Germinal center (tissue), 1 donor: ENCODE results near the gene DNAJC11.
"Not testable (repeated sequence)": the region's sequence is repeated elsewhere in the genome, so short reads cannot be mapped to it uniquely, and the experiment has no call there.

Source experiments
- DNase-seq: peaks from one replicate; pipeline ENCODE4 v3.0.0; 2012; ENCODE audit warnings: mixed read lengths, low spot score

Gene DNAJC11

DNA sequence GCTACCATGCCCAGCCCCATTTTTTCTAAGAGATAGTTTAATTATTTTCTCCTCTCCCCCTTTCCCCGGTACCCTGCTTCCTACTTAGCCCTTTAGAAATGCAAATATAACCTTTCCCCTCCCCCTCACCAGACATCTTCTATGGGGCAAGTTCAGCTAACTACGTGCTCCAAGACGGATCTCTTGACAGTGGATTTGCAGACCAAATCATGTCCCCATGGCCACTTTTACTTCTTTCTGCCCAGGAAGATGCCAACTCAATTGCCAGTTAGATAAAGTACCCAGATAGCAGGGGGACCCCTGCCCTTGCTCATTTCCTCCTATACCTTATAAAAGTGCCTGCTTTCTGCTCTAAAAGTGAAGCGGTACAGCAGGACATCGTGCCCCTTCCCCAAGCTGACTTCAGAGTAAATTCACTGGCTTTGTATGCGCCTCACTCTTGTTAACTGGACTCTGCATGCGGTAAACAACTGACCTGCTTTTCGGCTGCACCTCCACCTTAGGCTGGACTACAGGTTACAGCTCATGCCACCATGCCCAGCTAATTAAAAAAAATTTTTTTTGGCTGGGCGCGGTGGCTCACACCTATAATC, 7.4 kb downstream of the DNAJC11 start:
- no peak for DNase-seq

DNA sequence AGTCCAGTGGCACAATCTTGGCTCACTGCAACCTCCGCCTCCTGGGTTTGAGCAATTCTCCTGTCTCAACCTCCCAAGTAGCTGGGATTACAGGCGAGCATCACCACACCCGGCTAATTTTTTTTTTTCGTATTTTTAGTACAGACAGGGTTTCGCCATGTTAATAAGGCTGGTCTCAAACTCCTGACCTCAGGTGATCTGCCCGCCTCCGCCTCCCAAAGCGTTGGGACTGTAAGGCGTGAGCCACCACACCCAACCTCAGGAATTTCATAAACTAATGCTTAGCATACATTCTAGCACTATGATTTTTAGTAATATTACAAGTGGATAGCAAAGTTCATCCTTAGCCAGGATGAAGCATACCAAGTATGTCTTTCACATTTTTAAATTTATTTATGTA, 8.7 kb downstream of the DNAJC11 start:
- no peak for DNase-seq

DNA sequence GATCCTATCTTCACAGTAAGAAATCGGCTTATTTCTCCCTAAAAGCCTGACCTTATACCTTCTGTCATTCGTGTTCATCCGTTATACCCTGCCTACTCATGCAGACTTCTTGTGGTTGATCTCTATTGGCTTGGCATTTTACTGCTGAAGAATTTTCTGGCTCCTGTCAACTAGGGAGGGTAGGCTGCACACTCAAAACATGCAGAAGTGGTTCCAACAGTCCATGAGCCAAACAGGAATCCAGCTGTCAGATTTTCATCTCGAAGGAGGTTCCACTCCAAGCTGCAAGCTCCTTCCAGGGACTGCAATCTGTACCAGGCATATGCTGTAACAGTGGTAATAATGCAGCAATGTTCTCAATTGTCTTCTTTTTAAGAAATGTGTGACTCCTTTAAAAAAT, 10.1 kb downstream of the DNAJC11 start:
- DNase-seq, result no peak

DNA sequence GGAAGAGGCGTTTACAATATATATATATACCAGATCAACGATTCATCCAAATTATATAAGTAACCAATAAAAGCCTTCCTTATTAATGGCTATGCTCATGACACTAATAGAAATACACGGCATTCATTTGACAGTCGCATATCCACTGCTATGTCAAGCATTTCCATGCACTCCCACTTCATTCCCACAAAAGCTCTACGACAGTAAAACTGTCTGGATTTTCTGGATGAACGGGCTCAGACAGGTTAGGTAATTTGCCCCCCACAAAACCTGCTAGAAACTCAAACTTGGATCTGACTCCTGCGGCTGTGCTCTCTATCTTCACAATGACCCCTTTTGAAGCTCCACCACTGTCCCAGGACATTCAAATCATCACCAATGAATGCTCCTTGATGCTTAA, 11.4 kb downstream of the DNAJC11 start:
- DNase-seq, result no peak

DNA sequence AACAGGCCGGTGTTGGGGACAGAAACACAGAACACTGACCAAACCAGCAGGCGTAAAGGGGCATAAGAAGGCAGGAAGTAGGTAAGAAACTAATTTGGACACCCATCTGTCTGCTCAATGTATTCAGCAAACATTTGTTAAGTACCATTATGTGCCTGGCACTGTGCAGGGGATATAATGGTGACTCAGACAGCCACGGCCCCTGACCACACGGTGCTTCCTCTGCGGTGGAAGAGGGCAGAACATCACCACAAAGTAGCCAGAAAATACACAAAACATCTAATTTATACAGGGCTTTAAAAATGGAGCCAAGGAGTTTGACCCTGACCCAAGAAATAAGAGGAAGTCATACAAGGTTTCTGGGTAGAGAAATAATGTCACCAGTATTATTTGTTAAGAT, 12.9 kb downstream of the DNAJC11 start:
- DNase-seq, result no peak

DNA sequence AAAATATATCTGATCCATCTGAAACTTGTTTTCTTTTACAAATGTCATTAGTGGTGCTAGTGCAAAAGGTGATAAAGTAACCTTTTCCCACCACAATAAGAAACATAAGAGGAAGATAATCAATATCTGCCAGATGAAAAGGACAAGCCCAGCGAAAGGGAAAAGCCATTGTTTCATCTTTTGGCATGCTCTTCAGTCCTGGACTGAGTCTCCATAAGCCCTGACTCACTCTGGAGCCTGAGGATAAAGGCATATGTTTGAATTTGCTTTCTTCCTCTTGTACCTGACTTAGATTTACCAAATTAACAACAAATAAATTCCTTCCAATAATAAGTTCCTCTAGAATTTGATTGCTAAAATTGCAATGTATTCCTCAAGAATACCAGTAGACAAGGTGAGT, 13.6 kb downstream of the DNAJC11 start:
- DNase-seq, result no peak

DNA sequence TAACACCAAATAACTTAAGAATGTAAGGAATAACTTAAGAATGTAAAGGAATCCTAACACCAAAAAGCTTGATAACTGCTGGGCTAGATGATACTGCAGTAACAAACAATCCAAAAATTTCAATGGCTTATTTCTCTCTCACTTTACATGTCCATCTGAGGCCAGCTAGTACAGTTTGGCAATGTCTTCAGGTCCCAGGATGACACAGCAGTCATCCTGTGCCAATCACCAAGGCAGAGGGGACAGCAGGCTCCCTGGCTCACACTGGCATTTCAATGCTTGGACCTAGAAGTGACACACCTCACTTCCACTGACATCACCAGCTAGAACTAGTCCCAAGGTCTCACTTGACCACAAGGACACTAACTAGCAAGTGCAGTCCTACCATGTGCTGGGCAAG, 15.3 kb downstream of the DNAJC11 start:
- DNase-seq, result no peak

DNA sequence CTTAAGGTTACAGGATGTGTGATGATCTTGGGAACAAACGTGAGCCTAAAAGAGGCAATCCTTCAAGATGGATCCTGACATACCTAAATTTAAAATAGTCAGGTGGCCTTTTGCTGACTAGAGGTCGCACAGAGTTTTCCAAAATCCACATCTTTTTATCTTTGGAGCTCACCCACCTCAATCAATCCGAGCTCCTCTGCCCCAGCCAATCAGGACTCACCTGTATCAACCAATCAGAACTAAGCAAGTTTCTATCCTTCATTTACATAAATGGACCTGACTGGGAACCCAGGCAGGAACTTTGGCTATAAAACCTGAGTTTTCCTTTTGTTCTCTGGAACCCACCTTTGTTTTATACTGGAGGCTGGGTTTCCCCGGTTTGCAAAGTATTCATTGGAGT, 16.2 kb downstream of the DNAJC11 start:
- DNase-seq, result no peak

DNA sequence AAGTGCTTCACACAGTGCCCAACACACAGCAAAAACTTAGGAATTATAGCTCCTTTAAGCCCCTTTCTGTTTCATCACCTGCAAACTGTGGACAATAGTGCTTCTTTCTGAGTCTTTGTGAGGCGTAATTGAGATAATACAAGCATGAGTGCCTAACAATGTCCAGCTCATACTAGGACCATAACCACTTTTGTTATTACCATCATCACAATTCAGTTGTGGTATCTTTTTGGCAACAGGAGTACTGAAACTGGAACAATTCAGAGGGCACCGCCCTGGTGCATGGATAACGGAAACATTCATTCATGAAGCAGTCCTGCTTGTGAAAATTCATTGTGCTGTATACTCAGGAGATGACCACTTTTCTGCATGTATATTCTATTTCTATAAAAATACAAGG, 18.2 kb downstream of the DNAJC11 start:
- DNase-seq, result no peak

DNA sequence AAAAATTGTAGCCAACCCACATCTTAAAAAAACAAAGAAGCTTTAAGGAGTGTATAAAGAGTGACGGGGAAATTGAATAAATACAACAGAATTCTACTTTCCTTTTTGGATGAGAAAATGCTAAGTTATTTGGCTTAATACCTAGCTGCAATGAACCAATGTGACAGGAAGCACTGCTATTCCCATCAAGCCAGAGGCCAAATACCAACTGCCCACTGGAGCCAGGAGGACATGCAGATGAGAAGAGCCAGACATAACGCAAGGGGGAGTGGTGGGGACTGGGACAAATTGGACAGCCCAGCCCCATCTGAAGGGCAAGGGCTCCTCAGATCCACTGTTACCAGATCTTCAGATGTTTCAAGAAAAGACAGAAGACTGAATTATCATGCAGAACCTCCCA, 25.7 kb downstream of the DNAJC11 start:
- DNase-seq, result no peak

DNA sequence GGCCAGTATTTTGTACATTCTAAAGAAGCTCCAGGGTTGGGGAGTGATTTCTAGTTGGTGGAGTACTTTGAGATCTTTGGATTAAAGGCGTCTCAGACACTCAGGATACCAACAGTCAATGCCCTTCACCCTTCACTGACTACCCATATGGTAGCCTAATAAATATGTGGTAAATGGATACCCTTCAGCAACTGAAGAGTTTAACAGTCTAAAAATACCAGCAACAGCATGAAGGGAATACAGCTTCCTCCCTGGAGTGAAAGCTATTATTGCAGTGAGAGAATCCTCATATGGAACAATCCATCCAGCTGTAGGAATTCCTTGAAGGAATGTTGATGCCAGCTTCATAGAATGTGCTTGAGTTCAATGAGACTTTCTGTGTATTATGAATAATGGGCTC, 26.8 kb downstream of the DNAJC11 start:
- DNase-seq, result no peak

DNA sequence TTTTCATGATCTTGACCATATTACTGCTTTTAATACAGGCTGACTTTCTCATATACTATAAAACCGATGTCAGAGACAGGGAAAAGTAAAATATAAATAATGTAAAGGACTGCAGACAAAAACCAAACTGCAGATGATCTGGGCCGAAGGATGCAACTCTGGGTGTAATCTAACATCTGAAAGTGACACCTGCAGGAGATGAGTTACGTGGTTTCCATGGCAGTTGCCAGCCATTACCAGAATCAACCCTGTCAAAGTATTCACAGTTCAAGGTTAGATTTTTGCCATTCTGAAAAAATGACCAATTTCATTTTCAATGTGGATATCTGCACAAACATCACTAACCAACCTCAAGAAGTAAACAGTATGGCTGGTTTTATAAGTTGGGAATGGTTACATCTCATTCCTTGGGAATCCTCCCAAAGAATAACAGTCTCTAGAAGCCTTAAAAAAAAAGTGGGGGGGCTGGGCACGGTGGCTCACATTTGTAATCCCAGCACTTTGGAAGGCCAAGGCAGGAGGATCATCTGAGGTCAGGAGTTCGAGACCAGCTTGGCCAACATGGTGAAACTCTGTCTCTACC, 27.7 kb downstream of the DNAJC11 start:
- DNase-seq, result no peak

DNA sequence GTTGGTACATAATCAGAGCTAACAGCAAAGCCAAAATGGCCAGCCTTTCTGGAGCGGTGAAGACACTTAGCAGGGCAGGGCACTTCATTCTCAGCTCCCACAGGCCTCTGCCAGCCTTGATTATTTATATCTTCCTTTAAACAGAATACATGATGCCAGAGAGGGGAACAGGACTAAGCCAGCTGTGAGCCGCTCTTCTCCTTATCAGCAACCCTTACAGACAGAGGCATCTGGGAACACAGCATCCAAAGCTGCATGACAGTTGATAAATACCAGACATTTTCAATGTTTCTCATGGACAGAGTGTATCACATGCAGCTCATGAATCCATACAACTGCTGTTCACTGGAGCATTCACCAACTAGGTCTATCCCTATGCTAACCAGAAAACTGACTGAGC, 29.1 kb downstream of the DNAJC11 start:
- no peak for DNase-seq

DNA sequence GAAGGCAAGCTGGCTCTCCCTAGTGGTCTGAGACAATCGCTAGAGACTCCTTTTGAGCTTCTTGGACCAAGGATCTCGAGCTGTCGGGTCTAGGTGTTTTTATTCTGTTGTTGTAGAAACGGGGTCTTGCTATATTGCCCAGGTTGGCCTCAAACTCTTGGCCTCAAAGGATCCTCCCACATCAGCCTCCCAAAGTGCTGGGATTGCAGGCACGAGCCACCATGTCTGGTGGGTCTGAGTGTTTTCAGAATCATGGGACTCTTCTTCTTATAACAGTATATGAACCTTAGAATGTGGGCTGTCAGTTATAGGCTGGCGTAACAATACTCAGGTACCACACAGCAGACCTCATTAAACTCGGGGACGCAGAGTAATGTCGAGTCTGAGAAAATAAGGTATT, 33.1 kb downstream of the DNAJC11 start:
- DNase-seq, result no peak

DNA sequence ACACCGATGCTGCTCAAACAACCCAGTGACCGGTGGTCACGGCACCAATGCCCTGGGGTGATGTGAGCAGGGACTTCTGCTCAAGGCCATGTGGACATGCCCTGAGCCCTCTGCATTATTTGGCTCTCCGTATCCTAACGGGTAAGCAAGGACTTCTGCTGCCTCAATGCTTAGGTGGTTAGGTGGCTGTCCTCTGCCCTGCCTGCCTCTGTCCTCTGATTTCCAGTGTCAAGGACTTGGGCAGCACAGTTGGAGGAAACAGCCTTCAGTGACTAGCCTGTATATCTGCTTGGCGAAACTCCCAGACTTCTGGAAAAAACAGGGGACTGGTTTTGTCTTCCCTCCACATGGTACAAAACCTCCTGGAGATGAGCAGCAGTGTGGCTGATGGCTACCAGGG, 34.5 kb downstream of the DNAJC11 start:
- no peak for DNase-seq

DNA sequence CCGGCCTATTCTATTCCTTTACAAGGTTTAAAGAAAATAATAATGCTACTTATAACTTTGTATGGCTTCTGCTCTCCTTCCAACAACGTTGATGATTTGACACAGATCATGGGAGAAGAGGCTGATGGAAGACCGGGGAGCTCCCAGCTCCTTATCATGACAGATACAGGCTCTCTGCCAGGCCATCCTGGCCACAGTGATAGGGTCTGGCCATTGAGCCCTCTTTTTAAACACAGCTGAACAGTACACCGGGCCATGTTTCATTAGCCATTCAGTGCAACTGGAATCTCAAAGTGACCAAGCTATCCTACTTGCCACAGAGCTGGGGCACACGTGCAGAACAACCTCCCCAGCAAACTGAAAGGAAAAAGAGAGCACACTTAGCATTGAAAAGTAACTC, 34.9 kb downstream of the DNAJC11 start:
- DNase-seq, result no peak

DNA sequence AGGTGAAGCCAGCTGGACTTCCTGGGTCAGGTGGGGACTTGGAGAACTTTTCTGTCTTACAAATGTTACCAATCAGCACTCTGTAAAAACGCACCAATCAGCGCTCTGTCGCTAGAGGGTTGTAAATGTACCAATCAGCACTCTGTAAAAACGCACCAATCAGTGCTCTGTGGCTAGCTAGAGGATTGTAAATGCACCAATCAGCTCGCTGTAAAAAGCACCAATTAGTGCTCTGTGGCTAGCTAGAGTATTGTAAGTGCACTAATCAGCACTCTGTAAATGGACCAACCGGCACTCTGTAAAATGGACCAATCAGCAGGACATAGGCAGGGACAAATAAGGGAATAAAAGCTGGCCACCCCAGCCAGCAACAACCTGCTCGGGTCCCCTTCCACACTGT, 39.1 kb downstream of the DNAJC11 start:
- DNase-seq, result not testable (repeated sequence)

DNA sequence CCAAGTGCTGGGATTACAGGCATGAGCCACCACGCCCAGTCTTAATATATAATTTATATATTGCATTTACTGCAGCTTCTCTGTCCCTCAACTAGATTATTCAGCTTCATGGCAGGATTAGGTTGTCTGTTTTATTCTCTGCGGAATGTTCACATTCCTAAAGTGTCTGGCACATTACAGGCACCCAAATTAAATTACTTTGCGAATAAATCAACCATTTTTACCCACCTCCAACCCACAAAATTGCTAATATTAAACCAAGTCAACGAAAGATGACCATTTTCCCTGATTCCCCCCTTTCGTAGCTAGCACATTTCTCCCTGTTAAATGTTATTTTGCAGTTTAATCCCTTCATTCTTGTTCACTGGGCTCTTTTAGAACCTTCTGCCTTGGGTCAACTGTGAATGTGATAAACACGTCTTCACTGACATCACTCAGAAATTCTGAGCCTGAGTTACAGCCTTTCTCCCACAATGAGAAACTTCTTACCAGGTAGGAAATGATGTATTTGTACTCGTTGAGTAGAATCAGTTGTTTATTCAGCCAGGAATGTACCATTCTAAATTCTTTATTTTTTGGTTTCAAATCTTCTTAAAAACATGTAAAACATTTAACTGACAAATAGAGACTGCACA, 41.1 kb downstream of the DNAJC11 start:
- no peak for DNase-seq

DNA sequence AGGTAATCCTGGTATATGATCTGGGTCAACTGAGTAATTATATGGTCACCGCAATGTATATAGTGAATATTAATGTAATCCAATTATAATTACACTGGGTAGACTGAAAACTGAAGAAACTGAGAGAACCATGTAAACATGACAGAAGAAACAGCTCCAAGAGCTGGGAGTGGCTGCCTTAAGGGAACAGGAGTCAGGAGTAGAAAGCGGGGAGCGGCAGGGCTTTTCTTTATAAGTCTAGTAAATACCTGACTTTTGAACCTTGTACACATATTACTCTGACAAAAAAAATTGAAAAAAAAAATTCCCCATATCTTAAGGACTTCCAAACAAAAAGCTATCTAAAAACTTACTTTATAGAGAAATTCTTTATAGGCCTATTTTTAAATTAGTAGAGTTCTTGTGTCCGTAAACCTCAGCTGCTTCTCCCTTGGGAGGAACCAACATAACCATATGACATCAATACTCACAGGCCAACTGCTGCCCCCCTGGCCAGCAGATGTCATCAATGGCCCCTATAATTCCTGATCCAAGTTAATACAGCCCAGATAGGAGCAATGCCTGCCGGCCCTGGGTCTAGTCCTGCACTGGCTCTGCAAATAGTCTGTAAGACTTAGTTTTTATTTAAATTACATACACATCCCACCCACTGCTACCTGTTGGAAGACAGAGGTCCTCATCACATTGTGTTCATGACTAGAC, 43.1 kb downstream of the DNAJC11 start:
- no peak for DNase-seq

DNA sequence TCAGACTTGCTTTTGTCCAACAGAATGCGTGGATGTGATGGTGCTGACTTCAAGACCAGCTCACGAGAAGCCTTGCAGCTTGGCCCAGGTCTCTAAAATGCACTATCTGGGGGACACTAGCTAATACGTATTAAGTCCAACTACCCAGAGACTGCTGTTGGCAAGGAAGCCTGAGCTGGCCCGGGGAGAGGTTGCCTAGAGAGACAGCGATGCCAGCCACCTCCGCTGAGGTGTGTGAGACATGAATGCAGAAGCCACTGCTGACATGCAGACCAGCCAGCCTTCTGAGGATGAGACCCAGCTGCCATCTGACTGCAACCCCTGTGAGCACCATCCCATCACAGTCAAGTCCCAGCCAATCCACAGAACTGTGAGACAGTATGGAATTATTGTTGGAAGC, 44.5 kb downstream of the DNAJC11 start:
- no peak for DNase-seq

DNA sequence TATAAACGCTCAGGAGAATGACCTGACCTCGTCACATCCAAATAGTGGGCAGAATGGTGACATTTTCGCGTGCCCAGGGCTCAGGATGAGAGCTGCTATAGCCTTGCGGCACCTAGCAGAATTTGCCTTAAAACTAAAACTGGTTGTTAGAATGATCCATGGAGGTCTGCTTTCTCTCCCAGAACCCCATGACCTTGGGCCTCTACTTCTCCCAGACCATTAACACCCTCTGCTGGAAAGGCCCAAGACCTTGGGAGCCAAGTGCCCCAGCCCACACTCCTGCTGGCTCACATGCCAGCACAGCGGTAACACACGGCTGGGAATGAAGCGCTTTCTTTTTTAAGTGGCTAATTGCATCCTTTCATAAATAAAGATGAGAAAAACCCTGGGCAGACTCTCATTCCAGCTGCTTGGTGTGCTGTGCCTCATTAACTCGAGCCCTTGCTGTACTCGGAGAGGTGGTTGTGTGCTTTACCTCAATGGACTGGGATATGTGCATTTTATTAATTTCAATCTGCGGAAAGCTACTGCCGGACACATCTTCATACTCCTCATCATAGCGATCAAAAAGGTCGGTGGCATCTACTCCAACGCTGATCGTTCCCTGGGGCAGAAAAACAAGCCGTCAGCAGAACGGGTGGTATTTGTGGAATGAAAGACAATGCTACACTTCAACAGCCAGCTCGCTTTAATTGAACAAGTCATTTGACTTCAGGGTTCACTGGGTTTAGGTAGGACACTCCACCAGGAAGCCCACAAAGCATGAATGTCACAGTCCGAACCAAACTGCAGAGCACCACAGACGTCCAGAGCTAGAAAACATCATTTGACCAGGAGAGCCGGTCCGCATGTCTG, 48.0 kb downstream of the DNAJC11 start:
- DNase-seq, result no peak

DNA sequence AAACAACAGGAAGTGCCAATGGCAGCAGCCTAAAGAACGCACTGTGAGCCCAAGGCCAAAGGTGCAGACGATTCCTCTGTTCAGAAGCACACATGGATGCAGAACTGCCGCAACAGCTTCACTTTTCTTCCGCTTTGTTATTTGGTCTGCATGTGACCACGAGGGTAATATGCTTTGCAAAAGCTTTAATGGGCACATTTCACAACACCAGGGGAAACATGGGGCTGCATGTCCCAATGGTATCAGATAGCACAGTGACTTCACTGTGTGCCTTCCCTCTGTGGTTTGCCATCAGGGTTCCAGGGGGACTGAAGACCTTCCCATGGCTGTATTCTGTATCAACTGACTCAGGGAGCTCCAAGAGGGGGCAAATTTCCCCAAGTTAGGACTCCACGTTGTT, 48.6 kb downstream of the DNAJC11 start:
- DNase-seq, result no peak

DNA sequence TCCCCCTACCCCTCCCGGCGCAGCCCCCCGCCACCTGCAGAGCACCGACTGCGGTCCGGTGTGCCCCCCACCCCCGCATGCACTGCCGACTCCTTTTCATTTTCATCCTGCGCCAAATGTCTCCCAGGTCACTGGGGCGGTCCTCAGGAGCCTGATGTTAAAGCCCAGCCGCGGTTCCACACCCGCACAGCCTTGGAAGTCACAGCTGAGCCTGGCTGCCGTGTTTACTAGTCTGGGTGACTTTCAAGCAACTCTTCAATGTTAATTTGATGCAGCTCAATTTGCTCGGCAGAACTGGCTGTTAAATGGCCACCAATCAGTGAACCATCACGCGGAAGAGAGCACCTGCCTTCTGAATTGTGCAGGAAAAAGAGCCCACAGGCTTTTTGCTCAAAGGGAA, 49.7 kb downstream of the DNAJC11 start:
- no peak for DNase-seq
